BE2C (cell line): ENCODE results near the gene GRIK5.

Source experiments
- DNase-seq: peaks from one replicate; pipeline ENCODE4 v3.0.0-alpha.2; 2020
- H3K27me3 ChIP-seq: fragments of 250-450 bp; sonication (Bioruptor Pico); 2 replicates; pipeline ENCODE4 v1.5.1; 2020; ENCODE audit warnings: mild to moderate bottlenecking
- H3K36me3 ChIP-seq: fragments of 250-450 bp; sonication (Bioruptor Pico); 2 replicates; pipeline ENCODE4 v1.5.1; 2020; ENCODE audit warnings: mild to moderate bottlenecking
- H3K4me1 ChIP-seq: fragments of 250-450 bp; sonication (Bioruptor Pico); 2 replicates; pipeline ENCODE4 v1.5.1; 2020
- H3K4me3 ChIP-seq: 2 replicates; pipeline ENCODE4 v1.5.1; 2011; ENCODE audit warnings: low read depth, low read length
- H3K9me3 ChIP-seq: fragments of 250-450 bp; sonication (Bioruptor Pico); 2 replicates; pipeline ENCODE4 v1.5.1; 2020
- TF ChIP-seq, protein P1 (sequence below): IDR thresholded peaks from 2 replicates; pipeline ENCODE4 v1.5.1; 2012; ENCODE audit warnings: mild to moderate bottlenecking, low read depth, low read length

The GRIK5 gene

DNA sequence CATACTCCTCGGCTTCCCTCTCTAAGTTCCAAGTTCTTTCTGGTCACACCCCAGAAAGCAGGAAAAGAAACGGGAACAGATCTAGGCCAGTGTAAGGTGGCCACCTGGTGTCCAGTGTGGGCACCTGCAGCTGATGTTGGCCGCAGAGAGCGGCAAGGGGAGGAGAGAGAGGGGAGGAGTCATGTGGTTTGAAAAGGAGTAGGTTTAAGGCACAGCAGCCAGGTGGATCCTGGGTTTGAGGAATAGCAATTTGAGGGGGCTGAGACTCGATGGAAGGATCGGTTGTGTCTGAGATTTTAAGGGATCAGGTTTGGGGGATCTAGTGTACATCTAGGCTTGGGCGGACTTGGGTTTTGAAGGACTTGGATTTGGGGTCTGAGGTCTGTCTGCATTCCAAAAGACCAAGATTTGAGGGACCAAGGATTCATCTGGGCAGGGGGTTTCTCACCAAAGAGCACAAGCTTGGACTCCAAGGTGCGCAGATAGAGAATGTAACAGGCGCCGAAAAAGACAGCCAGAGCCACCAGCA is 112.1 kb downstream of the GRIK5 start:
- no peaks in the 10 kb centered on the region for H3K27me3 ChIP-seq
- H3K9me3 ChIP-seq: no peaks in the 10 kb centered on the region
- no peaks in the 10 kb centered on the region; the same call in 1 of the 2 replicates for H3K36me3 ChIP-seq
- TF ChIP-seq, protein P1, sequence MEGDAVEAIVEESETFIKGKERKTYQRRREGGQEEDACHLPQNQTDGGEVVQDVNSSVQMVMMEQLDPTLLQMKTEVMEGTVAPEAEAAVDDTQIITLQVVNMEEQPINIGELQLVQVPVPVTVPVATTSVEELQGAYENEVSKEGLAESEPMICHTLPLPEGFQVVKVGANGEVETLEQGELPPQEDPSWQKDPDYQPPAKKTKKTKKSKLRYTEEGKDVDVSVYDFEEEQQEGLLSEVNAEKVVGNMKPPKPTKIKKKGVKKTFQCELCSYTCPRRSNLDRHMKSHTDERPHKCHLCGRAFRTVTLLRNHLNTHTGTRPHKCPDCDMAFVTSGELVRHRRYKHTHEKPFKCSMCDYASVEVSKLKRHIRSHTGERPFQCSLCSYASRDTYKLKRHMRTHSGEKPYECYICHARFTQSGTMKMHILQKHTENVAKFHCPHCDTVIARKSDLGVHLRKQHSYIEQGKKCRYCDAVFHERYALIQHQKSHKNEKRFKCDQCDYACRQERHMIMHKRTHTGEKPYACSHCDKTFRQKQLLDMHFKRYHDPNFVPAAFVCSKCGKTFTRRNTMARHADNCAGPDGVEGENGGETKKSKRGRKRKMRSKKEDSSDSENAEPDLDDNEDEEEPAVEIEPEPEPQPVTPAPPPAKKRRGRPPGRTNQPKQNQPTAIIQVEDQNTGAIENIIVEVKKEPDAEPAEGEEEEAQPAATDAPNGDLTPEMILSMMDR: peak; percentile 88
- peak; percentile 74 for DNase-seq
- no peaks in the 10 kb centered on the region for H3K4me1 ChIP-seq
- H3K4me3 ChIP-seq: peak overlapping the region; percentile 92

DNA sequence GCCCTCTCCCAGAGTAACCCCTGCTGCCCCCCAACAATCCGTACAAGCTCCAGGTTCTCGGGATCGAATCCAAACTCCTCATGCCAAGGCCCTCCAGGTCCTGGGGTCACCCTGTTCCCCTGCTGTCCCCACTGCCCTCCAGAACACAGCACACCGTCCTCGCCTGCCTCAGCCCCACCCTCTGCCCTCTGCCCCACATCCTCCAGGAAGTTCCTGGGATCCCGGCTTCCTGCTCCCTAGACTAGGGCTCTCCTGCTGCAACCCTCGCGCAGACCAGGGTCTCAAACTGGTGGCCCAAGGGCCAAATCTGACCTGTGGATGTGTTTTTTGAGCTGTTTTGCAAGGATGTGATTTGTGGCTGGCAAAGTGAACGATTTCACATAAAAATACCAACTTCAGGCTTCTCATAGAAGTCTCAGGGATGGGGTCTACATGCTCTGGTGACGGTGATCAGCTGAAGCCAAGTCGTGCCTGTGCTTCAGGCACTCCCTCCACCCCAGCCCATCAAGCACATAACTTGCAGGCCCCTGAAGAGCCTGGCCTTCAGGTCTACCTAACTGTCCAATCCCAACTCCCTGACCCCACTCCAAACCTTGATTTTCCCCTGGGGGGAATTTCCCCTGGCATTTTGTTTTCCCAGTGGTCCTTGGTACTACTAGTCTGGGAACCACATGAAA is 112.7 kb downstream of the GRIK5 start:
- no peak overlapping the region for H3K4me3 ChIP-seq
- H3K27me3 ChIP-seq: no peaks in the 10 kb centered on the region
- H3K9me3 ChIP-seq: no peaks in the 10 kb centered on the region
- H3K4me1 ChIP-seq: no peaks in the 10 kb centered on the region
- no peak for DNase-seq
- TF ChIP-seq, protein P1: no peak
- H3K36me3 ChIP-seq: no peaks in the 10 kb centered on the region

DNA sequence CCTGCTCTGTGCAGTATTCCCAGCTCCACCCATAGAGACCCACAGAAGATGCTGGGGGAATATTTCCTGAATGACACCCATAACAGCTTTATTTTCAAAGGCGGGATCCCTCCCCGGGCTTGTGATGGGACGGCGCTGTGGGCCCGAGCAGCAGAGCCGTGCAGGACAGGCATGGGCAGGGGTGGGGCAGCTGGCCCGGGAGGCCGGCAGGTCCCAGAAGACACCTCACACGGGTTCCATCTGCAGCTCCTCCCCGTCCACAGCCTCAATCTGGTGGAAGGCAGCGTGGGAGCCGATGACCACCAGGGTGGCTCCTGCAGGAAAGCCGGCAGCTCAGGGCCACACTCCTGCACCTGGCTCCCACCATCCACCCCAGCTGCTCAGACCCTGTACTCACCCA is 113.4 kb downstream of the GRIK5 start:
- no peak for DNase-seq
- H3K4me3 ChIP-seq: no peak overlapping the region
- no peaks in the 10 kb centered on the region for H3K9me3 ChIP-seq
- no peaks in the 10 kb centered on the region for H3K36me3 ChIP-seq
- H3K27me3 ChIP-seq: no peaks in the 10 kb centered on the region
- TF ChIP-seq, protein P1: no peak
- no peaks in the 10 kb centered on the region for H3K4me1 ChIP-seq

DNA sequence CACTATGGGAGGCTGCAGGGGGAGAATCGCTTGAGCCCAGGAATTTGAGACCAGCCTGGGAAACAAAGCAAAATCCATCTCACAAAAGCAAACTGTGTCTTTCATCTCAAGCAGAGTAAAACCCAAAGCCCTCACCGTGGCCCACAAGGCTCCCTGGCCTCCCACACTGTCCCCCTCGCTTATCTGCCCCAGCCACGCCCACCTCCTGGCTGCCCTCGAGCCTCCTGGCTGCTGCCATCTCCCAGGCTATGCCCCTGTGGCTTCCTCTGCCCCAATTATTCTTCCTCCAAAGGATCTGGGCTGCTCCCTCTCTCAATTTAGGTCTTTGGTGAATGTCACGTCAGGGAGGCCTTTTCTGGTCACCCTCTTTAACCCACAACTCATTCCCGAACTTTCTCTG is 114.5 kb downstream of the GRIK5 start:
- no peaks in the 10 kb centered on the region for H3K36me3 ChIP-seq
- H3K9me3 ChIP-seq: no peaks in the 10 kb centered on the region
- no peaks in the 10 kb centered on the region for H3K4me1 ChIP-seq
- TF ChIP-seq, protein P1: no peak
- no peak for DNase-seq
- H3K27me3 ChIP-seq: no peaks in the 10 kb centered on the region
- no peak overlapping the region for H3K4me3 ChIP-seq

DNA sequence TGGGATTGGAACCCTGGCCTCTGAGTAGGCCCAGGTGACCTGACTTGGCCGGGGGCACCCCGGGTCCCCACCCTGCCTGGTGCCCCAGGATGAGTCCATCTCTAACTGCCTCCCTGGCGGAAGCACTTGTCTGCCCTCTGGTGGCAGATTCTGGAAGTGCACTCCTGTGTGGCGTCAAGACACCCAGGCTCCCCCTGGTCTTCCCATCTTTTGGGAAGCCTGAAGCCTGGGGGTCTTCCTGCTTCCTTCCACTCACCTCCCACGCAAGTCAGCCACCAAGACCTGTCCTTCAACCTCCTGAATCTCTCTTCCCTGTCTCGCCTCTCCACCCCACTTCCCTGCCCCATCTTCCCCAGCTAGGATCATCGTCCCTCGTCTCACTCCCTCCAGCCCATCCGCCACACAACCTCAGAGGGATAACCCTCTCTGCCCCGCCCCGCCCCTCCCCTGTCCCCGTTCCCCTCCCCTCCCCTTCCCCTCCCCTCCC is 118.3 kb downstream of the GRIK5 start:
- no peaks in the 10 kb centered on the region for H3K36me3 ChIP-seq
- no peaks in the 10 kb centered on the region for H3K9me3 ChIP-seq
- TF ChIP-seq, protein P1: peak; percentile 99
- peak overlapping the region; percentile 29; the same call in 1 of the 2 replicates for H3K4me3 ChIP-seq
- H3K27me3 ChIP-seq: no peaks in the 10 kb centered on the region
- no peaks in the 10 kb centered on the region for H3K4me1 ChIP-seq
- DNase-seq: peak; percentile 86
